ENCODE measurements around the gene LMNTD2.

The LMNTD2 gene

GRCh38 chr11:560305-561147 lies at the start of gene LMNTD2, which contains the start of gene RASSF7:
Gene LMNTD2, minus strand, starts transcription at chr11:560738. Its CDS starts 22 bp downstream, at chr11:560716.
Gene RASSF7, plus strand, starts transcription at chr11:560970. Its CDS starts 799 bp downstream, at chr11:561769.
- Histone ChIP-seq H3K9ac (peak within 1 kb of the TSS; percentile 78), H3K27ac (peak within 1 kb of the TSS; percentile 75), H3K4me2 (peak within 1 kb of the TSS; percentile 99), H3K4me1 (peaks cover 61% of the 10 kb centered on the region), H3K27me3 (peaks cover 40% of the 10 kb centered on the region), H3K9me3 (no peaks in the 10 kb centered on the region), H4K20me1 (peaks cover 59% of the 10 kb centered on the region), H3K4me3 (peak within 1 kb of the TSS; percentile 97), H3K36me3 (peaks cover 31% of the 10 kb centered on the region)
- TF ChIP-seq Cebpa-rat (IDR thresholded peaks at IDR 0.05): no peak

GRCh38 chr11:609341-609811 lies 48.8 kb upstream of the LMNTD2 start:
- Histone ChIP-seq H3K4me2 (no peak overlapping the region), H3K9me3 (no peaks in the 10 kb centered on the region), H3K36me3 (peaks cover 95% of the 10 kb centered on the region), H4K20me1 (peaks cover 99% of the 10 kb centered on the region), H3K27me3 (no peaks in the 10 kb centered on the region), H3K4me1 (peaks cover 38% of the 10 kb centered on the region), H3K27ac (no peak overlapping the region; the same call in 1 of the 2 replicates), H3K4me3 (no peak overlapping the region), H3K9ac (no peak overlapping the region)
- TF ChIP-seq Cebpa-rat (IDR thresholded peaks at IDR 0.05): no peak

- H3K4me2 ChIP-seq: peak overlapping the region; percentile 43
- peaks cover 96% of the 10 kb centered on the region for H3K36me3 ChIP-seq
Observed at GRCh38 chr11:608791-609251, 48.3 kb upstream of the LMNTD2 start.

GRCh38 chr11:607971-608659 lies 47.6 kb upstream of the LMNTD2 start:
- Histone ChIP-seq H4K20me1 (peaks cover 100% of the 10 kb centered on the region), H3K4me3 (no peak overlapping the region), H3K9me3 (no peaks in the 10 kb centered on the region), H3K27ac (peak overlapping the region; percentile 59), H3K9ac (0 out of 2 replicates have a peak overlapping the region, but pooled peaks have one; percentile 34), H3K36me3 (peaks cover 100% of the 10 kb centered on the region), H3K4me1 (peaks cover 28% of the 10 kb centered on the region), H3K4me2 (peak overlapping the region; percentile 43), H3K27me3 (no peaks in the 10 kb centered on the region)
- TF ChIP-seq Cebpa-rat (IDR thresholded peaks at IDR 0.05): no peak

More at GRCh38 chr11:608791-609251, 48.3 kb upstream of the LMNTD2 start:
- Histone ChIP-seq H3K4me1 (peaks cover 33% of the 10 kb centered on the region), H3K9ac (peak overlapping the region; percentile 34; the same call in 1 of the 2 replicates), H3K27me3 (no peaks in the 10 kb centered on the region), H3K9me3 (no peaks in the 10 kb centered on the region), H3K4me3 (no peak overlapping the region), H3K27ac (peak overlapping the region; percentile 59), H4K20me1 (peaks cover 99% of the 10 kb centered on the region)
- TF ChIP-seq Cebpa-rat (IDR thresholded peaks at IDR 0.05): no peak

- peaks cover 100% of the 10 kb centered on the region for H4K20me1 ChIP-seq
- peaks cover 100% of the 10 kb centered on the region for H3K36me3 ChIP-seq
- no peak overlapping the region for H3K4me3 ChIP-seq
- no peak overlapping the region for H3K27ac ChIP-seq
- peaks cover 19% of the 10 kb centered on the region for H3K4me1 ChIP-seq
- no peak overlapping the region for H3K9ac ChIP-seq
- H3K27me3 ChIP-seq: no peaks in the 10 kb centered on the region
- no peak for TF ChIP-seq Cebpa-rat (IDR thresholded peaks at IDR 0.05)
- H3K4me2 ChIP-seq: no peak overlapping the region
- no peaks in the 10 kb centered on the region for H3K9me3 ChIP-seq
Observed at GRCh38 chr11:607020-607780, 46.7 kb upstream of the LMNTD2 start.

GRCh38 chr11:606245-606644 lies 45.7 kb upstream of the LMNTD2 start:
- Histone ChIP-seq H3K36me3 (peaks cover 100% of the 10 kb centered on the region), H3K4me3 (no peak overlapping the region), H3K9me3 (no peaks in the 10 kb centered on the region), H3K27me3 (no peaks in the 10 kb centered on the region), H4K20me1 (peaks cover 100% of the 10 kb centered on the region), H3K4me2 (no peak overlapping the region), H3K9ac (no peak overlapping the region), H3K27ac (no peak overlapping the region), H3K4me1 (peaks cover 17% of the 10 kb centered on the region)
- TF ChIP-seq Cebpa-rat (IDR thresholded peaks at IDR 0.05): no peak

GRCh38 chr11:605286-606129 lies 45.0 kb upstream of the LMNTD2 start:
- TF ChIP-seq Cebpa-rat (IDR thresholded peaks at IDR 0.05): no peak
- H3K4me3 ChIP-seq: no peak overlapping the region
- H3K4me2 ChIP-seq: no peak overlapping the region
- H3K9ac ChIP-seq: no peak overlapping the region
- H3K9me3 ChIP-seq: no peaks in the 10 kb centered on the region
- peaks cover 100% of the 10 kb centered on the region for H3K36me3 ChIP-seq
- peaks cover 17% of the 10 kb centered on the region for H3K4me1 ChIP-seq
- peaks cover 98% of the 10 kb centered on the region for H4K20me1 ChIP-seq
- no peak overlapping the region for H3K27ac ChIP-seq
- H3K27me3 ChIP-seq: no peaks in the 10 kb centered on the region

- no peak overlapping the region for H3K4me3 ChIP-seq
- no peaks in the 10 kb centered on the region for H3K9me3 ChIP-seq
- H3K4me1 ChIP-seq: peaks cover 7% of the 10 kb centered on the region
- no peak overlapping the region for H3K4me2 ChIP-seq
- no peak overlapping the region for H3K9ac ChIP-seq
- TF ChIP-seq Cebpa-rat (IDR thresholded peaks at IDR 0.05): no peak
- no peaks in the 10 kb centered on the region for H3K27me3 ChIP-seq
- no peak overlapping the region for H3K27ac ChIP-seq
- peaks cover 96% of the 10 kb centered on the region for H4K20me1 ChIP-seq
- peaks cover 100% of the 10 kb centered on the region for H3K36me3 ChIP-seq
Observed at GRCh38 chr11:603154-603553, 42.6 kb upstream of the LMNTD2 start.
